NCI-H2196 (cell line): Measurements from ENCODE around the gene PLPP1.

Source experiments
- DNase-seq: peaks from one replicate; lab custom pipeline; 2025; ENCODE audit not compliant: unreplicated experiment; lab: John Stamatoyannopoulos, UW

PLPP1 gene

GRCh38 chr5:55453211-55453610 lies 81.6 kb downstream of the PLPP1 start:
- no peak for DNase-seq

GRCh38 chr5:55451976-55452375 lies 82.8 kb downstream of the PLPP1 start:
- no peak for DNase-seq

DNA sequence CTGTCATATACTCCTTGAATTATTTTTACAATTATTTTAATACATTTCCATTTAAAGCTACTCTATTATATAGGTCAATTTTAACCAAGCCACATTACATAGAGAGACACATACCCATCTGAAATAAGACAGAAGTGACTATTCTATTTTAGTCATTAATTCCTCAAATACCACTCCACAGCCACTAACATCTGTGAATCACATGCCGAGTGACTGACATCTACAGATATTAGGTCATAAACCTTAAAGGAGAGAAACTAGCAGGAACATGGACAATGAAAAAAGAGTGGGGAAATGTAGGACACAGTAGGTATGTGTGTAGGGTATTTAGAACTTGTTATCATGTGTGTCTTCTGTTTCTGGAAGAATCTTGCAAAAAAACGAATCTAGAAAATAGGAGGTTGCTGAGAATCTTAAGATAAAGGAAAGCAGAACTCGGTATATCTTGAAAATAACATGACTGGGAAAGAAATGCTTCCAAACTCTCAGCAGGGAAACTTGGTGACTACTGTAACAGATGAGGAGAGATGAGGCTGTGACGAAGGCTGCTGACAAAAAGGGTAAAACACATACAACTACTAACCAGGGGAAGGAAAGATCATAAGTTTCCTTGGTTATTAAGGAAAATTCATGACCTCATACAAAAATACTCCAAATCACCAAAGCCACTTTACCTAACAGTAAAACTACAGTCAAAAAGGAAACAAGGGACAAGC lies 84.6 kb downstream of the PLPP1 start:
- DNase-seq = no peak

DNA sequence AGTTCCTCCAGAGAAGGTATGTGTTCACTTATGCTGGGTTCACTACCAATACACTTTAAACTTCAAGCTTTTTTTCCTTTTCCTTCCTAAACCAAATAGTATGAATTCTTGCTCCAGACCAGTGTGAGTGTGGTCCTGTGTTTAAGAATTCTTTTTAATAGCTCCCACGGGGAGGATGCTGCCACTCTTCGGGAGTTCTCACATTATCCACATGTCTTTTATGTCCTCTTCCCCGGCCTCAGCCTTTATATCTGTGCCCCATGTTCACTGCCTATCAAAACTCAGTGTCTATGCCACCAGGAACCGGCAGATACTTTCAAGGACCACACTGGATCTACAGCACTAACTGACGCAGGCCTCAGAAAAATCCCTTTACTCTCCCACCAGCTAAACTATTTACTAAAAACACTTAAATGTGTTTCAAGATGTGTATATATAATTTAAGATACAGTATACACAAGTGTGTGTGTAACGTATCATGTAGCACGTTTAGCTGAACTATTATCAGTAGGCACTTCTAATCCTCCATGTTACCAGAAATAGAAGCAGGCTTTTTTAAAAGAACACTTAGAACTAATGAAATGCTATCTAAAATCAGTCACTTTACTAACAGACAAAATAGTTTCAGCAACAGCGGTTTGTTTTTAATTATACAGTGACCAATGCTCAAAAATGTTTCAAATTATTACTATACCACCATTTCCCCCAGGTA lies 88.0 kb downstream of the PLPP1 start:
- DNase-seq = no peak

GRCh38 chr5:55445791-55446190 lies 89.0 kb downstream of the PLPP1 start:
- DNase-seq = no peak

GRCh38 chr5:55441954-55442353 lies 92.8 kb downstream of the PLPP1 start:
- DNase-seq = no peak

DNA sequence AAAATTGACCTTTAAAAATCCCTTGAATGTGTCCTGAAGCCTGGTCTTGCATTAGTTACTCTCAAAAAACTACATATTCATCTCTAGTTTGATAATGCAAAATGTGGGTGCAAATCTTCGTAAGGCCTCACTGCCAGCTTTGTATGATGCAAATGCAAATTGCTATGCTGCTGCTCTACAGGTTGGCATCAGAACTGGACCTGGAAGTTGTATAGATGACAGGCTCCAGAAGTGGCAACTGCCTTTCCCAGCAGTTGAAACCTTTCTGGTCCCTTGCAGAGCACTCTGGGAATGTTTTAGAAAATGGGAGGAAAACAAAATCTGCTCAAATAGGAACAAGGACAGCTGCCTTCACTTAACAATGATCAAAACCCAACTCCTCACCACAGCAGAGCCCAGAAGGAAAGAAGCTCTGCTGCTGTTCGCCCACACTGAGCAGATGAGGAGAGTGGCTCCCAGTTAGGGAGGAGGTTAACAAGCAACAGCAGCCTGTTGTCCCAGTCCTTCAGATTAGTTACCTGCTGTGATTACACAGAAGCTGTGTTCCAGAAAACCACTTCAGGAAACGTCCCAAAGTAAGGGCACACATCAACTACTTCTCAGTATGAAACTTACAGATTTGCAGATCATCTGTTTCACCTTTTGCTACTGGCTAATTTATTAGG lies 93.5 kb downstream of the PLPP1 start:
- DNase-seq = no peak

DNA sequence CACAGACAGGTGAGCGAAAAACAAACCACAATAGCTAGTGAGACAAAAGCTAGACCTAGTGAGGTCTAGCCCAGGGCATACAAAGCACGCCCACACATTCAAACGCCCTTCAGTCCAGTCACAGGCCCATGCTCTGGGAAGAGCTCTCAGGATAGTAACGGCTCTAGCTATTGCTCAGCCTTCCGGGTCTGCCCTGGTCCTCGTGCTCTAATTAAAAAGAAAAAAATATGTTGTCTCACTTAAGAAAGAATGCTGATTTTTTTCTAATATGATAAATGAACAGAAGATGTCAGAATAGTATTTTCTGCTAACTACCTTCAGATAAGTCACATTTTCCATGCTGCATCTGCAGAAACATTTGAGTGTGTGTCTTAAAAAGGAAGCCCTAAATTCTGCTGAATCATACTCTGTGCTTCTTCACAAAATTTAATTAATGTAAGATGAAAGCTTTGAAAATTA lies 94.5 kb downstream of the PLPP1 start:
- DNase-seq = no peak

DNA sequence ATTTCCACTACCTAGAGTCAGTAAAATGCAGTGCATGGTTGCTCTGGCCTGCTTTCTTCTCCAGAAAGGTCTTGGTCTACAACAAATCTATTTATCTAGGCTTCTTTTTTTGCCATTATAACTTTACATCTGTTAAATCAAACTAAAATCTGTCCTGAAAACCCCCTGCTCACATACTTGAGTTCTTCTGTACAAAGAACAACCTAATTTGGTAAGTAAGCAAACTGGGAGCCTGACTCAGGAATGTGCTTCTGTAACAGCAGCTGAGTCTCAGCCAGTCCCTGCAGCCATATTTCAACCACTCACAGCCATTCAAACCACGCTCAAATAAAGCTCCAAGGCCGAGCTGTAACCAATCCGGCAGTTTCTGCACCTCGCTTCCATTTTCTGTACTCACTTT lies 95.8 kb downstream of the PLPP1 start:
- no peak for DNase-seq

DNA sequence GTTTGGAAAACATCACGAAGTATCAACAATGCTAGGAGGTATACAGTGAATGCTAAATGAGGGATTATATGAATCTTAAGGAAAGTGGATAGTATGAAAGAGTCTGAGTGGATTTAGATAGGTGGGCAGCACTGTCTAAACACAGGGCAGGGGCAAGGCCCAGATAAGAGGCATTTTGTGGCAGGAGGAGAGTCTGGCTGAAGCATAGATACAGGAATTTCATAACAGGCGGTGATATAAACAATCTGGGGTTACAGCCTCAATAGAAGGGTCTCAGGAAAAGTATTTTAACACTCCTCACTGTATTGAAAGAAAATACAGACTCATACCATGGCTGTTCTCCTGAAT lies 96.9 kb downstream of the PLPP1 start:
- DNase-seq = no peak

DNA sequence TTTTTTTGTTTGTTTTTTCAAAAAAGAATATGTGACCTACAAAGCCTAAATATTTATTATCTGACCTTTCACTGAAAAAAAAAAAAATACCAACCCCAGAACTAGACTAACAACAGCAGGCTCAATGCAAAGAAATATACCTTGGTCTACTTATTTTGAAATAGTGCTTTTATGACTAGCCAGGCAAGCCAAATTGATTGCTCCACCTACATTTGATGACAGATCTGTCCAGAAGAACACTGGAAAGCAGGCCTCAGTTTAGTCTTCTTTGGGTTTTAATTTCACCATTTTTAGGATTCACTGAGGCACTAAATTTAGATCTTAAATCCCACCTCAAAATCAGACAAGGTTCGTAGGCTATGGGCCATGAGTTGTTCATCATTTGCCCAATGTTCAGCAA lies 97.3 kb downstream of the PLPP1 start:
- no peak for DNase-seq

- DNase-seq = no peak
These were observed 102.2 kb downstream of the PLPP1 start for GRCh38 chr5:55432549-55432948.

DNA sequence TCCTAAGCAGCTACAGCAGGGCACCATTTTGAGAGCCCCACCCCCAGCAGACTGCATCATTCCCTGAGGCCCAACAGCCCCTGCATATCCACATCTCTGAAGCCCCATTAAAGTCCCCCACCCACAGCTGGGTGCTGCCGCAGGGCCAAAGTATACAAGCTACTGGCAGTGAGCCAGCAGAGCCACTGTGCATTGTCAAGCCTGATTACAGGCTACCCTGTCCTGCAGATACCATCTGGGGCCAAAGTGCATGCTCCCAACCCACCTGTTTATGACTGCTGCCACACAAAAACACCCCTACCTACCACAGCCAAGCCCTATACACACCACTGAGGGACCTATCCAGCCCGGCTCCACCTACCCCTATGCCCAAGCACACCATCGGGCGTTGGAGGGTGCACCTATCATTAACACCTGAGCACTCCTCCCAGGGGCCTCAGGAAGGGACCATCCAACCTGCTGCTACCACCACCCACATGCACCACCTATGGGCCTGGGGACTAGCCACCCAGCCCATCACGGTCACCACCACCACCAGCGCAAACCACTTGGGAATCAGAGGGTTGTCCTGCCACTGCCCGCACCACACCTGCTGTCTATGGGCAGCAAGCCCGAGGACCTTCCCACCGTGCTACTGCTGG lies 105.0 kb downstream of the PLPP1 start:
- no peak for DNase-seq

DNA sequence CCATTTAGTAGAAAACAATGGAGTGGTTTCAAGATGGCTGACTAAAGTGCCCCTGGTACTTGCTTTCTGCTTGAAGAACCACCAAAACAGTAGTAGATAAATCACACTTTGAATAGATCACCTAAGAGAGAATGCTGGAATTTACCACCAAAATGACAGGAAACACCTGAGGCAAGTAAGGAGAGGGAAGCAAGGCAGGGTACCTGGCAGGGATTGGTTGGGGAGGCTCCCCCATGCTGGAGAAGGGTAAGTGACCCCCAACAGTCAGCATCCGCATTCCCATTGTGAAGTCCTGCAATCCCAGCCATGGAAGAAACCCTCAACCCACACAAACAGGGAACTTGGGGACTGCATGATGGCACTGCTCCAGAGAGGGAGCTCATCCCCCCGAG lies 105.5 kb downstream of the PLPP1 start:
- no peak for DNase-seq

GRCh38 chr5:55427157-55427556 lies 107.6 kb downstream of the PLPP1 start:
- DNase-seq = peak; percentile 34

GRCh38 chr5:55426455-55426854 lies 108.3 kb downstream of the PLPP1 start:
- DNase-seq = no peak

DNA sequence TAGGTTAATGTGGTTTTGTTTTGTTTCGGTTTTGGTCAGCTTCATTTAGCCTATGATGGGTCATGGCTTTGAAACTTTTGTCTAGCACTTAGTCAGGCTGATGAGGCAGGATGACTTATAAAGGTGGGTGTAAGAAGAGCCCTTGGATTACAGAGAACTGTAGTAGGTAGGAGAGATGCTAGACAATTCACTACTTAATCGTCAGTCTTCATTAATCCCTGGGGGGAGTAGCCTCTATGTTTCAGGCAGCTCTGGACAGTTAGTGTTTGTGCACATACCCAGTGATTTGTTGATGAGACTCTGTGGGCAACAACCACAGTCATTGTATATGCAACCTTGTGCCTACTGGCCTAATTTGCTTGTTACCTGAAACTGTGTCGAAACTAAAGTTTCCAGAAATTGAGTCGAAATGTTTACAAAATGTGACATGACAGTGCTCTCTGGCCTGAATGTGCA lies 113.7 kb downstream of the PLPP1 start:
- no peak for DNase-seq

GRCh38 chr5:55418994-55419968 lies 115.5 kb downstream of the PLPP1 start:
- no peak for DNase-seq

- DNase-seq = no peak
These were observed 118.5 kb downstream of the PLPP1 start for GRCh38 chr5:55416306-55416705.

DNA sequence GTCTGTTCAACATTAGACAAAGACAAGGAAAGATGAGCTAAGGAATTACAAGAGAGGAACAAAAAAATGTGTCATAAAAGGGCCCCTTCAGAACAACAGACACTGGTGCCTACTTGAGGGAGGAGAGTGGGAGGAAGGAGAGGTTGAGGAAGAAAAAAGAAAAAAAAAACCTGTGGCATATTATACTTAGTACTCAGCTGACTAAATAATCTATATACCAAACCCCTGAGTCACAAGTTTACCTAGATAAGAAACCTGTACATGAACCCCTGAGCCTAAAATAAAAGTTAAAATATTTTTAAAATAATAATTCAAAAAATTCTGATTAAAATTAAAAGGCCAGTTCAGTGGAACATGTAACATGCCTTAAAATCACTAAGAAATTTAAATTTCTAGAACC lies 119.7 kb downstream of the PLPP1 start:
- no peak for DNase-seq

GRCh38 chr5:55413644-55414043 lies 121.1 kb downstream of the PLPP1 start:
- no peak for DNase-seq
